GM11168 (cell line): ENCODE data around the gene NUDCD3.

Experiments used
- in situ Hi-C: fragments of 300-500 bp; cut with MboI; formaldehyde crosslinking; loops from one replicate; pipeline ENCODE4 v1.12.0; 2022; ENCODE audit warnings: low sequenced_read_pairs; ENCODE audit not compliant: unreplicated experiment

NUDCD3 gene

GRCh38 chr7:44490351-44491200 lies at the start of gene NUDCD3:
Gene NUDCD3, minus strand, starts transcription at chr7:44490658. Its CDS starts 58 bp downstream, at chr7:44490600.
- in situ Hi-C loops, result no loop called here

GRCh38 chr7:44539669-44540506 lies 49.4 kb upstream of the NUDCD3 start:
- in situ Hi-C loops, result no loop called here

- in situ Hi-C loops, result no loop called here
Measured at GRCh38 chr7:44538798-44539668, 48.6 kb upstream of the NUDCD3 start.

- in situ Hi-C loops, result no loop called here
Measured at GRCh38 chr7:44538093-44538797, 47.8 kb upstream of the NUDCD3 start.

- in situ Hi-C loops, result no loop called here
Measured at GRCh38 chr7:44537442-44537841, 47.0 kb upstream of the NUDCD3 start.

GRCh38 chr7:44536090-44536489 lies 45.6 kb upstream of the NUDCD3 start:
- in situ Hi-C loops, result no loop called here

- in situ Hi-C loops, result no loop called here
Measured at GRCh38 chr7:44535348-44536064, 45.0 kb upstream of the NUDCD3 start.

- in situ Hi-C loops, result no loop called here
Measured at GRCh38 chr7:44534501-44534900, 44.0 kb upstream of the NUDCD3 start.

GRCh38 chr7:44534087-44534486 lies 43.6 kb upstream of the NUDCD3 start:
- in situ Hi-C loops, result no loop called here

- in situ Hi-C loops, result no loop called here
Measured at GRCh38 chr7:44533301-44534055, 43.0 kb upstream of the NUDCD3 start.

GRCh38 chr7:44531421-44532380 lies 41.2 kb upstream of the NUDCD3 start:
- in situ Hi-C loops, result no loop called here

- in situ Hi-C loops, result no loop called here
Measured at GRCh38 chr7:44530990-44531389, 40.5 kb upstream of the NUDCD3 start.

GRCh38 chr7:44524811-44525388 lies 34.4 kb upstream of the NUDCD3 start:
- in situ Hi-C loops, result no loop called here

- in situ Hi-C loops, result no loop called here
Measured at GRCh38 chr7:44522315-44522714, 31.9 kb upstream of the NUDCD3 start.

GRCh38 chr7:44521347-44522095 lies 31.1 kb upstream of the NUDCD3 start:
- in situ Hi-C loops, result no loop called here

GRCh38 chr7:44520574-44520973 lies 30.1 kb upstream of the NUDCD3 start:
- in situ Hi-C loops, result no loop called here
